GM12878 (cell line): Measurements from ENCODE around the gene ALPK1. TPM values are rescaled to one million over a fixed set of nuclear protein-coding genes. Genes with fewer than 3 reads are reported as not detected.

Experiments
- ASH2L ChIP-seq: fragments of 300-600, 200-600 bp; sonication (generic); IDR thresholded peaks from 2 replicates; pipeline ENCODE4 v1.6.1; 2017; ENCODE audit warnings: low read depth, mild to moderate bottlenecking, borderline replicate concordance
- BCL11A ChIP-seq: IDR thresholded peaks from 2 replicates; pipeline ENCODE4 v1.6.1; 2011; ENCODE audit warnings: low read depth, low read length
- CEBPB ChIP-seq, 2 experiments: fragments of 150-350 bp in 1 of 2; IDR thresholded peaks; 2 replicates each; pipeline ENCODE4 v1.6.1; 2012 to 2014; ENCODE audit warnings: low read depth in 2 of 2, low read length in 2 of 2, borderline replicate concordance in 1 of 2, inconsistent platforms in 1 of 2
- CHD1 ChIP-seq: IDR thresholded peaks from 2 replicates; pipeline ENCODE4 v1.6.1; 2012; ENCODE audit warnings: low read depth, low read length, improper control_type of control experiment
- HCFC1 ChIP-seq: fragments of 150-350 bp; IDR thresholded peaks from 2 replicates; pipeline ENCODE4 v1.6.1; 2014; ENCODE audit warnings: low read length
- KLF5 ChIP-seq: fragments of 450-650 bp; IDR thresholded peaks from 2 replicates; pipeline ENCODE4 v1.6.1; 2014; ENCODE audit warnings: mild to moderate bottlenecking; ENCODE audit not compliant: partially characterized antibody
- SMAD5 ChIP-seq: IDR thresholded peaks from 2 replicates; pipeline ENCODE4 v1.6.1; 2016; ENCODE audit warnings: antibody characterized with exemption, low read depth
- SMARCA5 ChIP-seq: fragments of 450-650 bp; IDR thresholded peaks from 2 replicates; pipeline ENCODE4 v1.6.1; 2017; ENCODE audit warnings: mild to moderate bottlenecking
- SUZ12 ChIP-seq: fragments of 200-600 bp; sonication (generic); IDR thresholded peaks from one replicate; pipeline ENCODE4 v1.6.1; 2018; ENCODE audit warnings: antibody characterized with exemption, mild to moderate bottlenecking; ENCODE audit not compliant: unreplicated experiment
- polyA plus RNA-seq, 11 experiments: library from polyadenylated mRNA; depleted of rRNA in 4 of 11; unstranded in 6 of 11; stranded (reverse) in 5 of 11; fragments of >200 nt; fragmentation: Nextera tagmentation in 4 of 11; fragmentation: Illumina TruSeq in 1 of 11; extraction: Ambion mirVana in 4 of 11; extraction: Trizol in 1 of 11; gene quantifications; 1 replicate in 1 of 11; 2 replicates in 10 of 11; pipeline versions ENCODE4 v1.2.1 to v1.2.3, GENCODE V29; 2011 to 2016; ENCODE audit warnings: inconsistent platforms in 2 of 11, missing spikeins in 2 of 11, low read depth in 1 of 11
- total RNA-seq, 4 experiments: library from RNA; depleted of rRNA in 3 of 4; stranded (reverse); fragments of >200 nt in 3 of 4; fragmentation: Illumina TruSeq in 1 of 4; extraction: Trizol in 1 of 4; gene quantifications; 2 replicates each; pipeline versions ENCODE4 v1.2.1 to v1.2.3, GENCODE V29; 2013 to 2021
- TF ChIP-seq, protein P1 (sequence below): fragments of 150-350 bp; IDR thresholded peaks from 2 replicates; pipeline ENCODE4 v1.6.1; 2016; ENCODE audit warnings: low read depth, low read length
- TF ChIP-seq, protein P2 (sequence below), 3 experiments: IDR thresholded peaks in 2 of 3; conservative IDR thresholded peaks in 1 of 3; 2 replicates each; pipeline ENCODE4 v1.5.1; 2011; ENCODE audit warnings: low read depth in 3 of 3, low read length in 3 of 3, mild to moderate bottlenecking in 3 of 3, control low read depth in 2 of 3, moderate library complexity in 2 of 3, inconsistent platforms in 1 of 3, mixed read lengths in 1 of 3; ENCODE audit not compliant: control insufficient read depth in 2 of 3, insufficient read depth in 1 of 3; ENCODE audit errors: extremely low read depth in 1 of 3
- TF ChIP-seq, protein P3 (sequence below): IDR thresholded peaks from 2 replicates; pipeline ENCODE4 v1.6.1; 2011; ENCODE audit warnings: borderline replicate concordance, low read depth, mild to moderate bottlenecking, moderate library complexity, low read length; ENCODE audit not compliant: insufficient read depth, poor library complexity, severe bottlenecking
- TF ChIP-seq, protein P4 (sequence below): fragments of 450-650 bp; IDR thresholded peaks from 2 replicates; pipeline ENCODE4 v1.6.1; 2017; ENCODE audit warnings: mild to moderate bottlenecking, moderate library complexity
- TF ChIP-seq, protein P5 (sequence below): IDR thresholded peaks from 2 replicates; pipeline ENCODE4 v1.6.1; 2011; ENCODE audit warnings: low read depth, low read length, improper control_type of control experiment, borderline replicate concordance
- TF ChIP-seq, protein P6 (sequence below): fragments of 450-650 bp; IDR thresholded peaks from 2 replicates; pipeline ENCODE4 v1.6.1; 2014; ENCODE audit warnings: mild to moderate bottlenecking

Gene ALPK1
- total and polyA plus RNA-seq, 10 of the 15 experiments (the other 5 are each of a cell fraction or from before 2014, with no cell fraction given) = 8.5 to 32.3 (median 22.6) TPM

DNA sequence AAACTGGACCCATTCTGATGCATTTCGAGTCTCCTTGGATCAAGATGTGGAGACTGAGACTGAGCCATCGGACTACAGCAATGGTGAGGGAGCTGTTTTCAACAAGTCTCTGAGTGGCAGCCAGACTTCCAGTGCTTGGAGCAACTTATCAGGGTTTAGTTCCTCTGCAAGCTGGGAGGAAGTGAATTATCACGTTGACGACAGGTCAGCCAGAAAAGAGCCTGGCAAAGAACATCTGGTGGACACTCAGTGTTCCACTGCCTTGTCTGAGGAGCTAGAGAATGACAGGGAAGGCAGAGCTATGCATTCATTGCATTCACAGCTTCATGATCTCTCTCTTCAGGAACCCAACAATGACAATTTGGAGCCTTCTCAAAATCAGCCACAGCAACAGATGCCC is 134.0 kb downstream of the ALPK1 start (continued):
- TF ChIP-seq, protein P1, sequence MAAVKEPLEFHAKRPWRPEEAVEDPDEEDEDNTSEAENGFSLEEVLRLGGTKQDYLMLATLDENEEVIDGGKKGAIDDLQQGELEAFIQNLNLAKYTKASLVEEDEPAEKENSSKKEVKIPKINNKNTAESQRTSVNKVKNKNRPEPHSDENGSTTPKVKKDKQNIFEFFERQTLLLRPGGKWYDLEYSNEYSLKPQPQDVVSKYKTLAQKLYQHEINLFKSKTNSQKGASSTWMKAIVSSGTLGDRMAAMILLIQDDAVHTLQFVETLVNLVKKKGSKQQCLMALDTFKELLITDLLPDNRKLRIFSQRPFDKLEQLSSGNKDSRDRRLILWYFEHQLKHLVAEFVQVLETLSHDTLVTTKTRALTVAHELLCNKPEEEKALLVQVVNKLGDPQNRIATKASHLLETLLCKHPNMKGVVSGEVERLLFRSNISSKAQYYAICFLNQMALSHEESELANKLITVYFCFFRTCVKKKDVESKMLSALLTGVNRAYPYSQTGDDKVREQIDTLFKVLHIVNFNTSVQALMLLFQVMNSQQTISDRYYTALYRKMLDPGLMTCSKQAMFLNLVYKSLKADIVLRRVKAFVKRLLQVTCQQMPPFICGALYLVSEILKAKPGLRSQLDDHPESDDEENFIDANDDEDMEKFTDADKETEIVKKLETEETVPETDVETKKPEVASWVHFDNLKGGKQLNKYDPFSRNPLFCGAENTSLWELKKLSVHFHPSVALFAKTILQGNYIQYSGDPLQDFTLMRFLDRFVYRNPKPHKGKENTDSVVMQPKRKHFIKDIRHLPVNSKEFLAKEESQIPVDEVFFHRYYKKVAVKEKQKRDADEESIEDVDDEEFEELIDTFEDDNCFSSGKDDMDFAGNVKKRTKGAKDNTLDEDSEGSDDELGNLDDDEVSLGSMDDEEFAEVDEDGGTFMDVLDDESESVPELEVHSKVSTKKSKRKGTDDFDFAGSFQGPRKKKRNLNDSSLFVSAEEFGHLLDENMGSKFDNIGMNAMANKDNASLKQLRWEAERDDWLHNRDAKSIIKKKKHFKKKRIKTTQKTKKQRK = no peak
- TF ChIP-seq KLF5 = no peak
- TF ChIP-seq, protein P2, sequence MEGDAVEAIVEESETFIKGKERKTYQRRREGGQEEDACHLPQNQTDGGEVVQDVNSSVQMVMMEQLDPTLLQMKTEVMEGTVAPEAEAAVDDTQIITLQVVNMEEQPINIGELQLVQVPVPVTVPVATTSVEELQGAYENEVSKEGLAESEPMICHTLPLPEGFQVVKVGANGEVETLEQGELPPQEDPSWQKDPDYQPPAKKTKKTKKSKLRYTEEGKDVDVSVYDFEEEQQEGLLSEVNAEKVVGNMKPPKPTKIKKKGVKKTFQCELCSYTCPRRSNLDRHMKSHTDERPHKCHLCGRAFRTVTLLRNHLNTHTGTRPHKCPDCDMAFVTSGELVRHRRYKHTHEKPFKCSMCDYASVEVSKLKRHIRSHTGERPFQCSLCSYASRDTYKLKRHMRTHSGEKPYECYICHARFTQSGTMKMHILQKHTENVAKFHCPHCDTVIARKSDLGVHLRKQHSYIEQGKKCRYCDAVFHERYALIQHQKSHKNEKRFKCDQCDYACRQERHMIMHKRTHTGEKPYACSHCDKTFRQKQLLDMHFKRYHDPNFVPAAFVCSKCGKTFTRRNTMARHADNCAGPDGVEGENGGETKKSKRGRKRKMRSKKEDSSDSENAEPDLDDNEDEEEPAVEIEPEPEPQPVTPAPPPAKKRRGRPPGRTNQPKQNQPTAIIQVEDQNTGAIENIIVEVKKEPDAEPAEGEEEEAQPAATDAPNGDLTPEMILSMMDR (IDR thresholded peaks at IDR 0.05 in 2 of 3, conservative IDR thresholded peaks at IDR 0.05 in 1 of 3; ENCODE audit: control insufficient read depth in 2 of 3, extremely low read depth in 1 of 3, insufficient read depth in 1 of 3, low read depth in 3 of 3, low read length in 3 of 3) = no peak
- TF ChIP-seq, protein P3, sequence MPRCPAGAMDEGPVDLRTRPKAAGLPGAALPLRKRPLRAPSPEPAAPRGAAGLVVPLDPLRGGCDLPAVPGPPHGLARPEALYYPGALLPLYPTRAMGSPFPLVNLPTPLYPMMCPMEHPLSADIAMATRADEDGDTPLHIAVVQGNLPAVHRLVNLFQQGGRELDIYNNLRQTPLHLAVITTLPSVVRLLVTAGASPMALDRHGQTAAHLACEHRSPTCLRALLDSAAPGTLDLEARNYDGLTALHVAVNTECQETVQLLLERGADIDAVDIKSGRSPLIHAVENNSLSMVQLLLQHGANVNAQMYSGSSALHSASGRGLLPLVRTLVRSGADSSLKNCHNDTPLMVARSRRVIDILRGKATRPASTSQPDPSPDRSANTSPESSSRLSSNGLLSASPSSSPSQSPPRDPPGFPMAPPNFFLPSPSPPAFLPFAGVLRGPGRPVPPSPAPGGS = no peak
- TF ChIP-seq SUZ12 = no peak
- TF ChIP-seq, protein P4, sequence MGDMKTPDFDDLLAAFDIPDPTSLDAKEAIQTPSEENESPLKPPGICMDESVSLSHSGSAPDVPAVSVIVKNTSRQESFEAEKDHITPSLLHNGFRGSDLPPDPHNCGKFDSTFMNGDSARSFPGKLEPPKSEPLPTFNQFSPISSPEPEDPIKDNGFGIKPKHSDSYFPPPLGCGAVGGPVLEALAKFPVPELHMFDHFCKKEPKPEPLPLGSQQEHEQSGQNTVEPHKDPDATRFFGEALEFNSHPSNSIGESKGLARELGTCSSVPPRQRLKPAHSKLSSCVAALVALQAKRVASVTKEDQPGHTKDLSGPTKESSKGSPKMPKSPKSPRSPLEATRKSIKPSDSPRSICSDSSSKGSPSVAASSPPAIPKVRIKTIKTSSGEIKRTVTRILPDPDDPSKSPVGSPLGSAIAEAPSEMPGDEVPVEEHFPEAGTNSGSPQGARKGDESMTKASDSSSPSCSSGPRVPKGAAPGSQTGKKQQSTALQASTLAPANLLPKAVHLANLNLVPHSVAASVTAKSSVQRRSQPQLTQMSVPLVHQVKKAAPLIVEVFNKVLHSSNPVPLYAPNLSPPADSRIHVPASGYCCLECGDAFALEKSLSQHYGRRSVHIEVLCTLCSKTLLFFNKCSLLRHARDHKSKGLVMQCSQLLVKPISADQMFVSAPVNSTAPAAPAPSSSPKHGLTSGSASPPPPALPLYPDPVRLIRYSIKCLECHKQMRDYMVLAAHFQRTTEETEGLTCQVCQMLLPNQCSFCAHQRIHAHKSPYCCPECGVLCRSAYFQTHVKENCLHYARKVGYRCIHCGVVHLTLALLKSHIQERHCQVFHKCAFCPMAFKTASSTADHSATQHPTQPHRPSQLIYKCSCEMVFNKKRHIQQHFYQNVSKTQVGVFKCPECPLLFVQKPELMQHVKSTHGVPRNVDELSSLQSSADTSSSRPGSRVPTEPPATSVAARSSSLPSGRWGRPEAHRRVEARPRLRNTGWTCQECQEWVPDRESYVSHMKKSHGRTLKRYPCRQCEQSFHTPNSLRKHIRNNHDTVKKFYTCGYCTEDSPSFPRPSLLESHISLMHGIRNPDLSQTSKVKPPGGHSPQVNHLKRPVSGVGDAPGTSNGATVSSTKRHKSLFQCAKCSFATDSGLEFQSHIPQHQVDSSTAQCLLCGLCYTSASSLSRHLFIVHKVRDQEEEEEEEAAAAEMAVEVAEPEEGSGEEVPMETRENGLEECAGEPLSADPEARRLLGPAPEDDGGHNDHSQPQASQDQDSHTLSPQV = no peak
- no peak for TF ChIP-seq SMAD5
- TF ChIP-seq, protein P5, sequence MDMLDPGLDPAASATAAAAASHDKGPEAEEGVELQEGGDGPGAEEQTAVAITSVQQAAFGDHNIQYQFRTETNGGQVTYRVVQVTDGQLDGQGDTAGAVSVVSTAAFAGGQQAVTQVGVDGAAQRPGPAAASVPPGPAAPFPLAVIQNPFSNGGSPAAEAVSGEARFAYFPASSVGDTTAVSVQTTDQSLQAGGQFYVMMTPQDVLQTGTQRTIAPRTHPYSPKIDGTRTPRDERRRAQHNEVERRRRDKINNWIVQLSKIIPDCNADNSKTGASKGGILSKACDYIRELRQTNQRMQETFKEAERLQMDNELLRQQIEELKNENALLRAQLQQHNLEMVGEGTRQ = no peak
- TF ChIP-seq BCL11A = no peak
- no peak for TF ChIP-seq CEBPB (IDR thresholded peaks at IDR 0.05; ENCODE audit: borderline replicate concordance in 1 of 2, low read depth in 2 of 2, low read length in 2 of 2)
- TF ChIP-seq HCFC1 = no peak
- no peak for TF ChIP-seq ASH2L
- TF ChIP-seq, protein P6, sequence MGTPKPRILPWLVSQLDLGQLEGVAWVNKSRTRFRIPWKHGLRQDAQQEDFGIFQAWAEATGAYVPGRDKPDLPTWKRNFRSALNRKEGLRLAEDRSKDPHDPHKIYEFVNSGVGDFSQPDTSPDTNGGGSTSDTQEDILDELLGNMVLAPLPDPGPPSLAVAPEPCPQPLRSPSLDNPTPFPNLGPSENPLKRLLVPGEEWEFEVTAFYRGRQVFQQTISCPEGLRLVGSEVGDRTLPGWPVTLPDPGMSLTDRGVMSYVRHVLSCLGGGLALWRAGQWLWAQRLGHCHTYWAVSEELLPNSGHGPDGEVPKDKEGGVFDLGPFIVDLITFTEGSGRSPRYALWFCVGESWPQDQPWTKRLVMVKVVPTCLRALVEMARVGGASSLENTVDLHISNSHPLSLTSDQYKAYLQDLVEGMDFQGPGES = no peak
- TF ChIP-seq CHD1 = no peak
- TF ChIP-seq SMARCA5 = no peak
- TF ChIP-seq, all 136 proteins: peak for 0
